Spleen (tissue), 7 donors: ENCODE measurements around the gene IFT27.

Experiments
- CTCF ChIP-seq, 11 experiments: fragments of 200-600 bp in 7 of 11; fragments of 450-650 bp in 4 of 11; sonication (generic) in 4 of 11; IDR thresholded peaks in 8 of 11; conservative IDR thresholded peaks in 3 of 11; 1 replicate in 7 of 11; 2 replicates in 4 of 11; pipeline versions ENCODE4 v1.4.0 to v1.8.0; 2016 to 2021; ENCODE audit warnings: antibody characterized with exemption in 11 of 11, inconsistent platforms in 4 of 11, mild to moderate bottlenecking in 1 of 11
- POLR2A ChIP-seq, 3 donors: fragments of 450-650 bp; IDR thresholded peaks; one replicate each; pipeline ENCODE4 v1.5.1; 2017; ENCODE audit warnings: antibody characterized with exemption in 3 of 3, mild to moderate bottlenecking in 1 of 3
- POLR2AphosphoS5 ChIP-seq, 3 donors: sonication (generic); formaldehyde crosslinking; IDR thresholded peaks; one replicate each; pipeline ENCODE4 v1.5.1; 2017; ENCODE audit warnings: antibody characterized with exemption in 3 of 3
- donor health status: DM: no; HTN: no; CAD: no; lungs with moderate emphysema.
- donor health status: DM: no; HTN: no; CAD: no.
- donor health status: DM: no; HTN: no; CAD: no.

- TF ChIP-seq CTCF (IDR thresholded peaks at IDR 0.05 in 8 of 11, conservative IDR thresholded peaks at IDR 0.05 in 3 of 11) (no peak), POLR2A (IDR thresholded peaks at IDR 0.05) (no peak), POLR2AphosphoS5 (IDR thresholded peaks at IDR 0.05) (no peak)
Observed at GRCh38 chr22:36770513-36771231, 5.2 kb downstream of the IFT27 start.
